Kidney tubule cell (primary cell): Measurements from ENCODE around the gene ARHGEF33.
A peak's percentile ranks its signal among the peaks of the same experiment; 100 is the strongest.

Experiments
- DNase-seq: peaks from one replicate; pipeline ENCODE4 v3.0.0-alpha.2; 2018; ENCODE audit warnings: low spot score

Gene ARHGEF33

GRCh38 chr2:38959938-38960608, 70.4 kb downstream of the ARHGEF33 start:
- DNase-seq = peak; percentile 82

DNA sequence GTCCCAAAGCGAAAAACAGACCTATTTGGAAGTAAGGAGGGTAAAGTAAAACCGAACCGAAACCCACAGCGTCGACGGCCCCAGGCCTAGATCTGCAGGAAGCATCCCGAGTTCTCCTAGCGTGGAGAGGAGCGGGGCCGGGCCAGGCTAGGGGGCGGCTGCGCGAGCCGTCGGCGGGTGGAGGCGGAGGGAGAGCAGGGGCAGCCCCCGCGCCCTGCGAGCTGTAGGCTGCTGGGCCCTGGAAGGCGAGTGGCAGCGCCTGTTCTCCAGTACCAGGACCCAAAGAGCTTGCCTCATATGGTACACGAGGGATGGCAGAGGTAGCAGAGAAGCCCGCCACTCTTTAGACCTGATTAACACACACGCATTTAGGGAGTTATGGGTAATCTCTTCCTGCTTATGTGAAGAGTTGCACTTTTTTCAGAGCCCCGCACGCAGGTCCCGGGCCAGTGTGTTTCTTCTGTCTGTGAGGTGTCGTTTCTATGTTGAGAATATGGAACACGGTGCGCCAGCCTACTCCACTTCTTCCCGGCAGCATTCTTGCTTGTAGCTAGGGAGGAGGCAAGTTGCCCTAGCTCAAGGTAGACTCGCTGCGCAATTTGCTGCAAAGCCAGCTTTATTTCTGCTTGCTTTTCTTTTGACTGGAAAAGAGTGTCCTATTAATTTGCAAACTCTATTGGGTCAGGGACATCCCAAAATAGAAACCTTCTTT, 71.1 kb downstream of the ARHGEF33 start:
- no peak for DNase-seq

DNA sequence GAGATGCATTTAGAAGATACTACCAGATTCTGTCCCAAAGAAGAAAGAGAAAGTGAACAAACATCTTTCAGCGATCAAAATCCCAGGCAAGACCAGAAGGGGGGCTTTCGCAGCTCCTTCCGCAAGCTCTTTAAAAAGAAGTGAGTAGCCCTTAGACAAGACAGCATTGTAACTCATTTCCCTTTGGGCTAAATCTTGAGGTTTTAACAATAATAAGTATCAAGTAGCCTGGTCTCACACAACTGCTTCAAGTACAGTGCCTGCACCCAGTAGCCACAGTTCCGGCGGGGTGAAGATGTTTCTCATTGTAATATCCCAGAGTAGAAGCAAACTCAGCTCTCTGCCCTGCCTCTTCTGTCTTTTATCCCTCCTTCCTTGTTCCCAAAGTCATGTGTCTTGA, 76.3 kb downstream of the ARHGEF33 start:
- DNase-seq = no peak

DNA sequence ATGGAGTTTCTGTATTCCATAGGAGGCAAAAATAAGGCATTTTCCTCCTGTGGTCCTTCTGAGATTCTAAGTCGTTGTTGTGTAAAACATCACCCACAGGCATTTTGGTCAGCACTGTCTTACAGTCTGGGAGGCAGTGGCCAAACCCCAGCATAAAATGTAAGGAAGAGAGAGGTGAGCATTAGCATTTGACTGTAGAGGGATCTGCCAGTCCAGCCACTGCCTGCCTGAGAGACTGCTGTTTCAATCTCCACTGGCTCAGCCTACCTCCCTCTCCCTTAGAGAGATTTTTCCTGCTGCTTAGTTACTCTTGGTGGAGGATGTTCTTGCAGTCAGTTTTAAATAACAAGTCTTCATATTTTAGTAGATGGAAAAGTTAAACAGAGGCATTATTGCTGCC, 77.0 kb downstream of the ARHGEF33 start:
- DNase-seq = no peak

GRCh38 chr2:38968021-38968420, 78.3 kb downstream of the ARHGEF33 start:
- DNase-seq = no peak

GRCh38 chr2:38971377-38971776, 81.7 kb downstream of the ARHGEF33 start:
- DNase-seq = no peak

DNA sequence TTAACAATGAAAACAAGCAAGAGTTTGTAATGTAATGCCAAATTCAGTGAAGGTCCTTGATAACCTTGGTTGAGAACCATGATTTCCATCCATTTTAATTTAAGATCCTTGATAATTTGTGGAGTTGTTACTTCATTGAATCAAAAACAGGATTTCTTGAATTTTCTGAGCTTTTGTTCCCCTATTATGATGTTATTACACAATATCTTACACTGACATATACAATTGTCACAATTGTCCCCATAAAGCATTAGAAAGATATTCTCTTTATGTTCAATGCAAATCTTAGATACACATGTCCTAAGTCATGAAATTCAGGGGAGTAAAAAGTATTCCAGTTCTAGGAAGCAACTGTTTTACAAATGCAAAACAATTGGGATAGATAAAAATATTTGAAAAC, 83.6 kb downstream of the ARHGEF33 start:
- DNase-seq = no peak

DNA sequence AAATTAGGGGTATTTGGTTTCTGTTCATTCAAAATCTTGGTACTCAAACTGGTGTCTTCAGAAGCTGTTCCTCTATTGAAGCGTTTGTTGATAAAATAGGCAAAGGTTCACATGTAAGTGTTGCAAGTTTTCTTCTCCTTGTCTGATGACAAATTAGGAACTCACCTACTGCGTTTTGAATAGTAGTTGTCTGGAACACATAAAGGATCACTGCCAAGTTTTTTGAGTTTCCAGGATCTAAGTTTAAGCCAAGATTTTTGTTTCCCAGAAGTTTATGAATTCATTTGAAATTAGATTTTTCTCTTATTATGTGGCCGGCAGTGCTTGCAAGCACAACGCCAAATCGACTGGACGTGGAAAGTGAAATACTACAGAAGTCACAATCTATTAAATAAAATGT, 85.4 kb downstream of the ARHGEF33 start:
- no peak for DNase-seq

DNA sequence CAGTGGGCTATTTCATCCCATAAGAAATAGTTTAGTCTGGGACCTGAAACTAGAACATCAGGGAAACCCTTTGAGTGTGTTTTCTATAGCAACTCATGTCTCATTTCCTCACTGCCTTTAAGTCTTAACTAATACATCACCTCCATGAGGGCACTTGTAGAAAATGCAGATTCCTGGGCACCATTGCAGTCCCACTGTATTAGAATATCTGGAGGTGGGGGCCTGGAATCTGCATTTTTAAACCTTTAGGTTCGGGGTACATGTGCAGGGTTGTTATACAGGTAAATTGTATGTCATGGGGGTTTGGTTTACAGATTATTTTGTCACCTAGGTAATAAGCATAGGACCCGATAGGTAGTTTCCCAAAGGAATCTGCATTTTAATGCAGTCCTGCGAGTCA, 87.4 kb downstream of the ARHGEF33 start:
- DNase-seq = no peak

GRCh38 chr2:38978296-38978903, 88.7 kb downstream of the ARHGEF33 start:
- no peak for DNase-seq

- no peak for DNase-seq
These were observed 89.2 kb downstream of the ARHGEF33 start for GRCh38 chr2:38978908-38979307.

- DNase-seq = no peak
These were observed 91.5 kb downstream of the ARHGEF33 start for GRCh38 chr2:38981003-38981669.

GRCh38 chr2:38981670-38982357, 92.1 kb downstream of the ARHGEF33 start:
- DNase-seq = no peak

- DNase-seq = no peak
These were observed 92.8 kb downstream of the ARHGEF33 start for GRCh38 chr2:38982498-38982897.

DNA sequence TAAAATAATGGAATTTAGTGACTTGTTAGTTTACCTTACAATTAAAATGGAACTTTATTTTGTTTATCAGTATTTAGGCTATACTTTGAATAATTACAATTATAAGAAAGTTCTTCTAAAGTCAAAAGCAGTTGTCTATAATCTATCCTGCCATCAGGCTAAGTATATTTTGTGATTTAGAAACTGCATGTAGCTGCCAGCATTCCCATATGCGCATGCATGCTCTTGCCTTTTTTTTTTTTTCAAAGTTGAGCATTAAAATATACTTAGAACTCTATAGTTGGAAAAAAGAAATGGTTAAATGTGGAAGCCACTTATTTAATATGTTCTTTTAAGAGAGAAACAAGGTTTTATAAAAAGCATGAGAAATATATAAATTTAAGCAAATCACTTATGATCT, 99.0 kb downstream of the ARHGEF33 start:
- DNase-seq = no peak

DNA sequence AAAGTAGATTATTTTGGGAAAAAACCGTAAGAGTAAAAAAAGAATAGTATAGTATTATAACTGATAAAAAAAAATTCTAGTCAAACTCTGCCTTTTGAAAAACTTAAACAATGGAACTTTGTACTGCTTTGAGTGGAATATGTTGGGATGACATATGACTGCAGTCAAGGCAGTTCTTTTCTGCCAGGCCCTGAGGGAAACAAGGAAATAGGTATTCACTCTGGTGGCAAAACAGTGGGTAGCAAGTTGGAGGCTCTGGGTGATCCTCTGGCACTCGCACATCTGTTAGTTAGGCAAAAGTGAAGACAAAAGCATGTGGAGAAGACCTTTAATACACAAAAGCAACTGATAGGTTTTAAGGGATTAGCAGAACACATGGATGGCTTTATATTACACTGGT, 102.2 kb downstream of the ARHGEF33 start:
- no peak for DNase-seq

- DNase-seq = peak; percentile 21
These were observed 108.1 kb downstream of the ARHGEF33 start for GRCh38 chr2:38997781-38998180.

DNA sequence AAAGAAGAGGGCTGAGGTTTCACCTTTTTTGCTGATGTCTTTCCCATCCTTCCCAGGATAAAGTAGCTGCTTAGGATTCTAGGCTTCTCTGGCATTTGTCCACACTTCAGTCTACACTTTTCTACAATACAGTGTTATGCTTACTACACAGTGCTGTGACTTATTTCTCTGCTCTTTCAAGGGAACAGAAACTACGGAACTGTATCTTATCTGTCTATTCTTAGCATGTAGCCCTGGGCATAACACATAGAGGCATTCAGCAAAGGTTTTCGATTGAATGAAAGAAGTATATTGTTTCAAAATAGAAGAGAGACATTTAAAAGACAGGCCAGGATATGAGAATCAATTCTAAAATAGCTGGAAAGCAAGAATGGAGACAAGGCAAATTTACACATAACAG, 110.9 kb downstream of the ARHGEF33 start:
- DNase-seq = no peak

GRCh38 chr2:39007875-39008504, 118.3 kb downstream of the ARHGEF33 start:
- no peak for DNase-seq

- DNase-seq = no peak
These were observed 119.0 kb downstream of the ARHGEF33 start for GRCh38 chr2:39008665-39009064.

GRCh38 chr2:39013871-39014270, 124.2 kb downstream of the ARHGEF33 start:
- DNase-seq = no peak

- no peak for DNase-seq
These were observed 125.7 kb downstream of the ARHGEF33 start for GRCh38 chr2:39015424-39015823.
